GM12801 (cell line): ENCODE results near the gene PPP1R27.

Experiments
- CTCF ChIP-seq: IDR thresholded peaks from one replicate; pipeline ENCODE4 v1.5.1; 2011; ENCODE audit warnings: control low read depth; ENCODE audit not compliant: insufficient read length; ENCODE audit errors: extremely low read depth

PPP1R27 gene

GRCh38 chr17:81834831-81835267 lies at the start of gene PPP1R27:
TSS of gene PPP1R27 (minus strand) at chr17:81835050. CDS start at chr17:81834953, 97 bp downstream.
- TF ChIP-seq CTCF: no peak

- no peak for TF ChIP-seq CTCF
These were observed 49.7 kb upstream of the PPP1R27 start for GRCh38 chr17:81884520-81884919.

GRCh38 chr17:81879121-81879520 lies 44.3 kb upstream of the PPP1R27 start:
- no peak for TF ChIP-seq CTCF

GRCh38 chr17:81878294-81878693 lies 43.4 kb upstream of the PPP1R27 start:
- TF ChIP-seq CTCF: no peak

GRCh38 chr17:81877569-81877968 lies 42.7 kb upstream of the PPP1R27 start:
- TF ChIP-seq CTCF: no peak

- no peak for TF ChIP-seq CTCF
These were observed 36.8 kb upstream of the PPP1R27 start for GRCh38 chr17:81871387-81872230.

- no peak for TF ChIP-seq CTCF
These were observed 36.1 kb upstream of the PPP1R27 start, which contains the start of gene ARHGDIA for GRCh38 chr17:81870981-81871386. TSS of gene ARHGDIA (minus strand) at chr17:81871337. CDS start at chr17:81869930, 1,407 bp downstream.
